Liver (tissue), 9 donors: ENCODE measurements around the gene FAM25A. TPM values are rescaled to one million over a fixed set of nuclear protein-coding genes. Genes with fewer than 3 reads are reported as not detected.
A peak's percentile ranks its signal among the peaks of the same experiment; 100 is the strongest.
"Not testable (repeated sequence)": the region's sequence is repeated elsewhere in the genome, so short reads cannot be mapped to it uniquely, and the experiment has no call there.

ENCODE experiments used
- DNase-seq: peaks from one replicate; pipeline ENCODE4 v3.0.0-alpha.2; 2017; ENCODE audit warnings: low spot score
- H3K27ac ChIP-seq, 2 donors: one replicate each; pipeline ENCODE4 v1.7.0; 2013; ENCODE audit warnings: inconsistent platforms in 2 of 2, low read length in 2 of 2, control low read depth in 1 of 2, low read depth in 1 of 2, mild to moderate bottlenecking in 1 of 2
- H3K27me3 ChIP-seq, 4 donors: one replicate each; pipeline versions ENCODE4 v1.6.1 to v1.7.0; 2013; ENCODE audit warnings: low read length in 3 of 4, inconsistent platforms in 1 of 4, mild to moderate bottlenecking in 1 of 4, moderate library complexity in 1 of 4; ENCODE audit not compliant: control insufficient read depth in 4 of 4, insufficient read depth in 4 of 4
- H3K36me3 ChIP-seq, 4 donors: one replicate each; pipeline versions ENCODE4 v1.6.1 to v1.7.0; 2013; ENCODE audit warnings: low read length in 3 of 4, mild to moderate bottlenecking in 3 of 4, low read depth in 1 of 4, moderate library complexity in 1 of 4; ENCODE audit not compliant: control insufficient read depth in 4 of 4, insufficient read depth in 3 of 4
- H3K4me1 ChIP-seq, 4 donors: one replicate each; pipeline versions ENCODE4 v1.6.1 to v1.7.0; 2013; ENCODE audit warnings: low read length in 3 of 4, mild to moderate bottlenecking in 3 of 4, moderate library complexity in 1 of 4; ENCODE audit not compliant: control insufficient read depth in 4 of 4, insufficient read depth in 4 of 4
- H3K4me3 ChIP-seq, 3 donors: one replicate each; pipeline versions ENCODE4 v1.6.1 to v1.7.0; 2013; ENCODE audit warnings: low read length in 3 of 3, control low read depth in 1 of 3, low read depth in 1 of 3, mild to moderate bottlenecking in 1 of 3
- H3K9ac ChIP-seq, 2 donors: one replicate each; pipeline ENCODE4 v1.7.0; 2013; ENCODE audit warnings: low read length in 2 of 2, mild to moderate bottlenecking in 2 of 2, moderate library complexity in 2 of 2, control low read depth in 1 of 2, low read depth in 1 of 2
- H3K9me3 ChIP-seq, 4 donors: one replicate each; pipeline versions ENCODE4 v1.6.1 to v1.7.0; 2013; ENCODE audit warnings: low read length in 3 of 4; ENCODE audit not compliant: control insufficient read depth in 4 of 4
- ATF3 ChIP-seq: IDR thresholded peaks from 2 replicates; pipeline ENCODE4 v1.6.1; 2016; ENCODE audit warnings: antibody characterized with exemption
- FOXA2 ChIP-seq: IDR thresholded peaks from 2 replicates; pipeline ENCODE4 v1.6.1; 2016; ENCODE audit warnings: antibody characterized with exemption
- HNF4A ChIP-seq, 2 donors: conservative IDR thresholded peaks; 2 replicates each; pipeline ENCODE4 v1.6.1; 2016; ENCODE audit warnings: antibody characterized with exemption in 2 of 2, mild to moderate bottlenecking in 2 of 2
- MAX ChIP-seq: IDR thresholded peaks from 2 replicates; pipeline ENCODE4 v1.6.1; 2016; ENCODE audit warnings: antibody characterized with exemption
- RAD21 ChIP-seq, 2 donors: IDR thresholded peaks; 2 replicates each; pipeline ENCODE4 v1.6.1; 2016; ENCODE audit warnings: antibody characterized with exemption in 2 of 2, mild to moderate bottlenecking in 2 of 2
- REST ChIP-seq: IDR thresholded peaks from 2 replicates; pipeline ENCODE4 v1.6.1; 2016; ENCODE audit warnings: antibody characterized with exemption, mild to moderate bottlenecking
- SP1 ChIP-seq: IDR thresholded peaks from 2 replicates; pipeline ENCODE4 v1.6.1; 2018; ENCODE audit warnings: antibody characterized with exemption, mild to moderate bottlenecking
- WGBS: extraction: QIAGEN DNeasy Blood & Tissue Kit; methylation state at CpG from one replicate; pipeline ENCODE4 v1.1.7; 2013; 5-methylcytosine and 5-hydroxymethylcytosine counted together
- polyA plus RNA-seq, 2 donors: library from polyadenylated mRNA; stranded (reverse) in 1 of 2; unstranded in 1 of 2; fragments of 200-250 nt in 1 of 2; fragments of >200 nt in 1 of 2; fragmentation: Nextera tagmentation in 1 of 2; extraction: Ambion mirVana in 1 of 2; gene quantifications; one replicate each; pipeline versions ENCODE4 v1.2.1 to v1.2.3, GENCODE V29; 2013 to 2015
- total RNA-seq, 2 donors: library from RNA; depleted of rRNA; stranded (reverse); fragments of >200 nt; gene quantifications; one replicate each; pipeline ENCODE4 v1.2.3, GENCODE V29; 2014
- donor health status: healthy.
- donor health status: healthy.
- donor health status: healthy.
- donor health status: healthy.
- donor health status: healthy.

Gene FAM25A
- total and polyA plus RNA-seq, 4 donors: not detected

GRCh38 chr10:87038786-87039185 lies 18.7 kb downstream of the FAM25A start (continued):
- TF ChIP-seq REST: no peak
- TF ChIP-seq FOXA2: no peak

- peaks cover 2 to 16% (median 12%) of the 10 kb centered on the region in 4 donors for H3K36me3 ChIP-seq
- H3K27me3 ChIP-seq, H3K27ac ChIP-seq, H3K9ac ChIP-seq, H3K4me3 ChIP-seq, H3K9me3 ChIP-seq, H3K4me1 ChIP-seq, DNase-seq: not testable (repeated sequence)
- WGBS: 92% methylated on average over 7 of the region's 7 CpGs
Observed at GRCh38 chr10:87043579-87043978, 23.5 kb downstream of the FAM25A start.

- peaks cover 7 to 31% (median 26%) of the 10 kb centered on the region in 4 donors for H3K36me3 ChIP-seq
- H3K4me3 ChIP-seq: no peak overlapping the region
- TF ChIP-seq ATF3: no peak
- TF ChIP-seq MAX: no peak
- no peak for TF ChIP-seq RAD21 (IDR thresholded peaks at IDR 0.05)
- peaks cover 0 to 1% (median 0%) of the 10 kb centered on the region in 4 donors for H3K4me1 ChIP-seq
- H3K27ac ChIP-seq: no peak overlapping the region
- 96% methylated on average over 6 of the region's 6 CpGs for WGBS
- DNase-seq: no peak
- no peaks in the 10 kb centered on the region for H3K9me3 ChIP-seq
- no peaks in the 10 kb centered on the region for H3K27me3 ChIP-seq
- H3K9ac ChIP-seq: no peak overlapping the region
Observed at GRCh38 chr10:87045434-87045938, 25.4 kb downstream of the FAM25A start.

- H3K9ac ChIP-seq: no peak overlapping the region
- TF ChIP-seq HNF4A (conservative IDR thresholded peaks at IDR 0.05) (peak in 1 of 2 donors; percentile 27), RAD21 (IDR thresholded peaks at IDR 0.05) (peak in 1 of 2 donors; percentile 15), SP1 (no peak)
- no peak overlapping the region for H3K4me3 ChIP-seq
- DNase-seq: no peak
- no peaks in the 10 kb centered on the region for H3K9me3 ChIP-seq
- WGBS: 38% methylated on average over 3 of the region's 3 CpGs
- H3K27ac ChIP-seq: no peak overlapping the region
- H3K36me3 ChIP-seq: peaks cover 19 to 83% (median 65%) of the 10 kb centered on the region in 4 donors
- H3K4me1 ChIP-seq: peaks cover 0 to 7% (median 2%) of the 10 kb centered on the region in 4 donors
- H3K27me3 ChIP-seq: no peaks in the 10 kb centered on the region
Observed at GRCh38 chr10:87053111-87053510, 33.0 kb downstream of the FAM25A start.
